ENCODE data around the gene FERMT2. TPM values are rescaled to one million over a fixed set of nuclear protein-coding genes. Genes with fewer than 3 reads are reported as not detected.

FERMT2 gene
- total RNA-seq, 3 donors from 2014 or later (not counting 1 experiment from before 2014, with no cell fraction given), result 0.58 to 1.7 (median 0.92) TPM

- H3K27ac ChIP-seq (ENCODE audit: low read length), result no peak overlapping the region
- no peaks in the 10 kb centered on the region for H3K27me3 ChIP-seq (ENCODE audit: control insufficient read depth, insufficient read depth, low read length)
- no peaks in the 10 kb centered on the region for H3K4me1 ChIP-seq (ENCODE audit: control insufficient read depth, insufficient read depth, low read length)
- no peaks in the 10 kb centered on the region for H3K36me3 ChIP-seq (ENCODE audit: control insufficient read depth, insufficient read depth, low read length)
- peaks cover 7% of the 10 kb centered on the region in 2 donors for H3K27me3 Mint-ChIP-seq (ENCODE audit: low read depth in 2 of 2)
- WGBS (ENCODE audit: insufficient coverage), result 91% methylated on average over 2 of the region's 3 CpGs
- no peaks in the 10 kb centered on the region for H3K9me3 ChIP-seq (ENCODE audit: control insufficient read depth, insufficient read depth, low read length)
- no peaks in the 10 kb centered on the region for H3K9me3 Mint-ChIP-seq
- intact Hi-C loops (cut with micrococcal nuclease), result no loop called here
- no peaks in the 10 kb centered on the region for H3K4me1 Mint-ChIP-seq
- H3K4me3 Mint-ChIP-seq, result no peak overlapping the region
- DNase-seq, result no peak
- TF ChIP-seq CTCF (IDR thresholded peaks at IDR 0.05), result no peak
- ATAC-seq, result no peak
- H3K4me3 ChIP-seq (ENCODE audit: low read length), result no peak overlapping the region
- H3K27ac Mint-ChIP-seq, result no peak overlapping the region
- no peaks in the 10 kb centered on the region for H3K36me3 Mint-ChIP-seq
Observed at GRCh38 chr14:52937869-52938268, 13.0 kb downstream of the FERMT2 start.

- Histone ChIP-seq H3K27me3 (ENCODE audit: control insufficient read depth, insufficient read depth, low read length) (no peaks in the 10 kb centered on the region), H3K4me1 (ENCODE audit: control insufficient read depth, insufficient read depth, low read length) (no peaks in the 10 kb centered on the region), H3K27ac (ENCODE audit: low read length) (no peak overlapping the region), H3K4me3 (ENCODE audit: low read length) (no peak overlapping the region), H3K36me3 (ENCODE audit: control insufficient read depth, insufficient read depth, low read length) (no peaks in the 10 kb centered on the region), H3K9me3 (ENCODE audit: control insufficient read depth, insufficient read depth, low read length) (no peaks in the 10 kb centered on the region)
- intact Hi-C loops (cut with micrococcal nuclease), result no loop called here
- H3K9me3 Mint-ChIP-seq, result no peaks in the 10 kb centered on the region
- ATAC-seq (no peak), DNase-seq (no peak)
- peaks cover 7% of the 10 kb centered on the region in 2 donors for H3K27me3 Mint-ChIP-seq (ENCODE audit: low read depth in 2 of 2)
- H3K27ac Mint-ChIP-seq, result no peak overlapping the region
- WGBS (ENCODE audit: insufficient coverage), result 90% methylated on average over 4 of the region's 4 CpGs
- H3K36me3 Mint-ChIP-seq, result no peaks in the 10 kb centered on the region
- TF ChIP-seq CTCF (IDR thresholded peaks at IDR 0.05), result no peak
- H3K4me1 Mint-ChIP-seq, result no peaks in the 10 kb centered on the region
- H3K4me3 Mint-ChIP-seq, result no peak overlapping the region
Observed at GRCh38 chr14:52937306-52937705, 13.5 kb downstream of the FERMT2 start.

- Mint-ChIP-seq H3K4me1 (no peaks in the 10 kb centered on the region), H3K27ac (no peak overlapping the region), H3K27me3 (ENCODE audit: low read depth in 2 of 2) (peaks cover 7% of the 10 kb centered on the region in 2 donors), H3K9me3 (no peaks in the 10 kb centered on the region), H3K4me3 (no peak overlapping the region), H3K36me3 (no peaks in the 10 kb centered on the region)
- DNase-seq, result no peak
- Histone ChIP-seq H3K27ac (ENCODE audit: low read length) (no peak overlapping the region), H3K4me3 (ENCODE audit: low read length) (no peak overlapping the region), H3K27me3 (ENCODE audit: control insufficient read depth, insufficient read depth, low read length) (no peaks in the 10 kb centered on the region), H3K4me1 (ENCODE audit: control insufficient read depth, insufficient read depth, low read length) (no peaks in the 10 kb centered on the region), H3K9me3 (ENCODE audit: control insufficient read depth, insufficient read depth, low read length) (no peaks in the 10 kb centered on the region), H3K36me3 (ENCODE audit: control insufficient read depth, insufficient read depth, low read length) (no peaks in the 10 kb centered on the region)
- 92% methylated on average over 1 of the region's 1 CpG for WGBS (ENCODE audit: insufficient coverage)
- TF ChIP-seq CTCF (IDR thresholded peaks at IDR 0.05), result no peak
- intact Hi-C loops (cut with micrococcal nuclease), result no loop called here
- no peak for ATAC-seq
Observed at GRCh38 chr14:52936437-52936836, 14.4 kb downstream of the FERMT2 start.

GRCh38 chr14:52935833-52936232 lies 15.0 kb downstream of the FERMT2 start:
- no peaks in the 10 kb centered on the region for H3K27me3 ChIP-seq (ENCODE audit: control insufficient read depth, insufficient read depth, low read length)
- H3K4me3 Mint-ChIP-seq, result no peak overlapping the region
- H3K36me3 ChIP-seq (ENCODE audit: control insufficient read depth, insufficient read depth, low read length), result no peaks in the 10 kb centered on the region
- TF ChIP-seq CTCF (IDR thresholded peaks at IDR 0.05), result no peak
- no peaks in the 10 kb centered on the region for H3K36me3 Mint-ChIP-seq
- H3K9me3 Mint-ChIP-seq, result no peaks in the 10 kb centered on the region
- H3K4me1 ChIP-seq (ENCODE audit: control insufficient read depth, insufficient read depth, low read length), result no peaks in the 10 kb centered on the region
- H3K9me3 ChIP-seq (ENCODE audit: control insufficient read depth, insufficient read depth, low read length), result no peaks in the 10 kb centered on the region
- no peak overlapping the region for H3K27ac ChIP-seq (ENCODE audit: low read length)
- no peak overlapping the region for H3K4me3 ChIP-seq (ENCODE audit: low read length)
- peaks cover 7% of the 10 kb centered on the region in 2 donors for H3K27me3 Mint-ChIP-seq (ENCODE audit: low read depth in 2 of 2)
- H3K27ac Mint-ChIP-seq, result no peak overlapping the region
- ATAC-seq (no peak), DNase-seq (no peak)
- H3K4me1 Mint-ChIP-seq, result no peaks in the 10 kb centered on the region
- intact Hi-C loops (cut with micrococcal nuclease), result no loop called here
- WGBS (ENCODE audit: insufficient coverage), result 83% methylated on average over 1 of the region's 3 CpGs
